ENCODE measurements around the gene MAPK8IP3. TPM values are rescaled to one million over a fixed set of nuclear protein-coding genes. Genes with fewer than 3 reads are reported as not detected.

The MAPK8IP3 gene
- total and polyA plus RNA-seq, 2 donors (not counting 1 experiment from before 2014, with no cell fraction given) = 249 to 340 TPM

DNA sequence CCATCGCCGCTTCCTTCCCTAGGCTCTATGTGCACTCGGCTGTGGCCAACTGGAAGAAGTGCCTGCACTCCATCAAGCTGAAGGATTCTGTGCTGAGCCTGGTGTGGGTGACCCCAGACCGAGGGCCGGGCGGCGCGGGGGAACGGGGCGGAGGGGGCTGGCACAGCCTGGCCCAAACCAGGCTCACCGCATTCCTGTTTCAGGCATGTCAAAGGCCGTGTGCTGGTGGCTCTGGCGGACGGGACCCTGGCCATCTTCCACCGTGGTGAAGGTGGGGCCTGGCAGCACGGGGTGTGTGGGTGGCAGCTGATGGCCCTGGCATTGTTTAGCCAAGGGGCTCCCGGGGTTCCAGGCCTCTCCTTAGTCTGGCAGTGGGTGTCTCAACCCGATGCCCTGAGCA is 60.7 kb downstream of the MAPK8IP3 start:
- H3K36me3 ChIP-seq (replicated peaks in 1 of 2; ENCODE audit: control extremely low read depth in 1 of 2, control insufficient read depth in 1 of 2, extremely low read depth in 1 of 2, insufficient read depth in 2 of 2, low read length in 1 of 2) = peaks cover 0 to 66% of the 10 kb centered on the region in 2 experiments
- H3K4me3 Mint-ChIP-seq = no peak overlapping the region
- ChIA-PET POLR2A (no interaction called here), CTCF (no interaction called here)
- intact Hi-C loops (cut with micrococcal nuclease) = no loop called here
- H3K27me3 ChIP-seq (replicated peaks in 1 of 4; ENCODE audit: control extremely low read depth in 1 of 4, control insufficient read depth in 3 of 4, insufficient read depth in 4 of 4, low read length in 3 of 4) = no peaks in the 10 kb centered on the region
- no peak overlapping the region for H2AFZ ChIP-seq (ENCODE audit: insufficient read depth, low read depth, low read length, poor library complexity, severe bottlenecking)
- H3K9me3 ChIP-seq (ENCODE audit: control extremely low read depth in 1 of 3, control insufficient read depth in 2 of 3, insufficient read depth in 1 of 3, low read length in 2 of 3) = peaks cover 0 to 4% (median 0%) of the 10 kb centered on the region in 3 donors
- DNase-seq (no peak), ATAC-seq (ENCODE audit: low read depth) (no peak)
- H3K4me2 ChIP-seq (replicated peaks; ENCODE audit: low read depth, low read length, poor library complexity, severe bottlenecking) = no peak overlapping the region
- H3K4me3 ChIP-seq (ENCODE audit: control extremely low read depth in 1 of 5, extremely low read depth in 1 of 5, insufficient read depth in 1 of 5, low read depth in 2 of 5, low read length in 4 of 5) = no peak overlapping the region
- peaks cover 19% of the 10 kb centered on the region for H4K20me1 ChIP-seq (ENCODE audit: control insufficient read depth, insufficient read depth, low read length, poor library complexity, severe bottlenecking)
- 97% methylated on average over 18 of the region's 18 CpGs for WGBS (ENCODE audit: insufficient coverage)
- H3K4me1 ChIP-seq (ENCODE audit: control insufficient read depth in 2 of 2, insufficient read depth in 2 of 2, low read length in 2 of 2) = peaks cover 5 to 10% of the 10 kb centered on the region in 2 donors
- TF ChIP-seq, protein P1, sequence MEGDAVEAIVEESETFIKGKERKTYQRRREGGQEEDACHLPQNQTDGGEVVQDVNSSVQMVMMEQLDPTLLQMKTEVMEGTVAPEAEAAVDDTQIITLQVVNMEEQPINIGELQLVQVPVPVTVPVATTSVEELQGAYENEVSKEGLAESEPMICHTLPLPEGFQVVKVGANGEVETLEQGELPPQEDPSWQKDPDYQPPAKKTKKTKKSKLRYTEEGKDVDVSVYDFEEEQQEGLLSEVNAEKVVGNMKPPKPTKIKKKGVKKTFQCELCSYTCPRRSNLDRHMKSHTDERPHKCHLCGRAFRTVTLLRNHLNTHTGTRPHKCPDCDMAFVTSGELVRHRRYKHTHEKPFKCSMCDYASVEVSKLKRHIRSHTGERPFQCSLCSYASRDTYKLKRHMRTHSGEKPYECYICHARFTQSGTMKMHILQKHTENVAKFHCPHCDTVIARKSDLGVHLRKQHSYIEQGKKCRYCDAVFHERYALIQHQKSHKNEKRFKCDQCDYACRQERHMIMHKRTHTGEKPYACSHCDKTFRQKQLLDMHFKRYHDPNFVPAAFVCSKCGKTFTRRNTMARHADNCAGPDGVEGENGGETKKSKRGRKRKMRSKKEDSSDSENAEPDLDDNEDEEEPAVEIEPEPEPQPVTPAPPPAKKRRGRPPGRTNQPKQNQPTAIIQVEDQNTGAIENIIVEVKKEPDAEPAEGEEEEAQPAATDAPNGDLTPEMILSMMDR (IDR thresholded peaks at IDR 0.05) = no peak
- TF ChIP-seq EZH2 (IDR thresholded peaks at IDR 0.05; ENCODE audit: borderline replicate concordance, insufficient read depth, low read depth, low read length, poor library complexity, severe bottlenecking) = no peak
- no peaks in the 10 kb centered on the region for H3K9me3 Mint-ChIP-seq (ENCODE audit: insufficient read depth)
- H3K9ac ChIP-seq (ENCODE audit: low read length) = no peak overlapping the region
- H3K27ac ChIP-seq (ENCODE audit: low read length in 2 of 2) = no peak overlapping the region
- H3K27me3 Mint-ChIP-seq = no peaks in the 10 kb centered on the region
- H3K27ac Mint-ChIP-seq = no peak overlapping the region
- peaks cover 6% of the 10 kb centered on the region for H3K4me1 Mint-ChIP-seq
- H3K79me2 ChIP-seq (ENCODE audit: control insufficient read depth, insufficient read depth, low read length) = no peaks in the 10 kb centered on the region

DNA sequence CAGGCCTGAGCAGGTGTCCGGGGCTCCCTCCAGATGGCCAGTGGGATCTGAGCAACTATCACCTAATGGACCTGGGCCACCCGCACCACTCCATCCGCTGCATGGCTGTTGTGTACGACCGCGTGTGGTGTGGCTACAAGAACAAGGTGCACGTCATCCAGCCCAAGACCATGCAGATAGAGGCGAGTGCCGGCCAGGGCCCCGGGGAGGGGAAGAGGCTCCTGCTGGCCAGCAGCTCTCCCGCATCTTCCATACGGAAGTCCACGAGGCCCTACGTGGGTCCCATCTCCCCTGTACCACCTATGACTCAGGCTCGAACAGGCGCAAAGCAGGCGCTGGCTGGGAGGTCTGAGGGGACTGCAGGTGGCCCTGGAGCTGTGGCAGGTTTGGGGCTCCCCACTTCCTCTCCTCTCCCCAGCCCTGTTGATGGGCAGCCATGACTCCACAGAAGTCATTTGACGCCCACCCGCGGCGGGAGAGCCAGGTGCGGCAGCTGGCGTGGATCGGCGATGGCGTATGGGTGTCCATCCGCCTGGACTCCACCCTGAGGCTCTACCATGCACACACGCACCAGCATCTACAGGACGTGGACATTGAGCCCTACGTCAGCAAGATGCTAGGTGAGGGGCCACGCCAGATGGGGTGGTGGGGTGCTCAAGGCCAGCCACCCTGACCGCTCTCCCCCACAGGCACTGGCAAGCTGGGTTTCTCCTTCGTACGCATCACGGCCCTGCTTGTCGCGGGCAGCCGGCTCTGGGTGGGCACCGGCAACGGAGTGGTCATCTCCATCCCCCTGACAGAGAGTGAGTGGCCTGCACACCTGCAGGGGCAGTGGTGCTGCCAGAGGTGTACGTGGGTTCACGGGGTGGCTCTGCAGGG is 61.4 kb downstream of the MAPK8IP3 start:
- Histone ChIP-seq H4K20me1 (ENCODE audit: control insufficient read depth, insufficient read depth, low read length, poor library complexity, severe bottlenecking) (peaks cover 26% of the 10 kb centered on the region), H3K27ac (ENCODE audit: low read length in 2 of 2) (no peak overlapping the region), H3K9ac (ENCODE audit: low read length) (no peak overlapping the region), H3K36me3 (replicated peaks in 1 of 2; ENCODE audit: control extremely low read depth in 1 of 2, control insufficient read depth in 1 of 2, extremely low read depth in 1 of 2, insufficient read depth in 2 of 2, low read length in 1 of 2) (peaks cover 0 to 59% of the 10 kb centered on the region in 2 experiments), H3K4me1 (ENCODE audit: control insufficient read depth in 2 of 2, insufficient read depth in 2 of 2, low read length in 2 of 2) (peaks cover 11 to 17% of the 10 kb centered on the region in 2 donors), H3K27me3 (replicated peaks in 1 of 4; ENCODE audit: control extremely low read depth in 1 of 4, control insufficient read depth in 3 of 4, insufficient read depth in 4 of 4, low read length in 3 of 4) (no peaks in the 10 kb centered on the region), H3K9me3 (ENCODE audit: control extremely low read depth in 1 of 3, control insufficient read depth in 2 of 3, insufficient read depth in 1 of 3, low read length in 2 of 3) (peaks cover 0 to 4% (median 0%) of the 10 kb centered on the region in 3 donors), H3K4me3 (ENCODE audit: control extremely low read depth in 1 of 5, extremely low read depth in 1 of 5, insufficient read depth in 1 of 5, low read depth in 2 of 5, low read length in 4 of 5) (no peak overlapping the region), H2AFZ (ENCODE audit: insufficient read depth, low read depth, low read length, poor library complexity, severe bottlenecking) (no peak overlapping the region), H3K79me2 (ENCODE audit: control insufficient read depth, insufficient read depth, low read length) (peaks cover 4% of the 10 kb centered on the region), H3K4me2 (replicated peaks; ENCODE audit: low read depth, low read length, poor library complexity, severe bottlenecking) (no peak overlapping the region)
- no peak for DNase-seq
- 98% methylated on average over 36 of the region's 42 CpGs for WGBS (ENCODE audit: insufficient coverage)
- Mint-ChIP-seq H3K4me1 (peaks cover 12% of the 10 kb centered on the region), H3K27me3 (no peaks in the 10 kb centered on the region), H3K4me3 (no peak overlapping the region), H3K9me3 (ENCODE audit: insufficient read depth) (no peaks in the 10 kb centered on the region), H3K27ac (no peak overlapping the region)
- intact Hi-C loops (cut with micrococcal nuclease) = no loop called here
- TF ChIP-seq EZH2 (IDR thresholded peaks at IDR 0.05; ENCODE audit: borderline replicate concordance, insufficient read depth, low read depth, low read length, poor library complexity, severe bottlenecking) = no peak
- TF ChIP-seq, protein P1 (IDR thresholded peaks at IDR 0.05) = no peak
- no peak for ATAC-seq (ENCODE audit: low read depth)
- POLR2A ChIA-PET = interaction anchor here (1.1 kb wide), 1 partner anchor 8 kb away, joined by 3 read pairs; no protein-coding TSS in a partner anchor
- CTCF ChIA-PET = interaction anchor here (1.2 kb wide), 1 partner anchor 61 kb away, joined by 4 read pairs; the partner anchor contains the start of gene MAPK8IP3
